HCT116 (cell line): ENCODE data around the gene S100A7A. TPM values are rescaled to one million over a fixed set of nuclear protein-coding genes. Genes with fewer than 3 reads are reported as not detected.

Experiments used
- ATAC-seq: fragments of 200-7000 bp; cut with Tn5 transposase; 2 replicates; pipeline ENCODE4 v1.9.1; 2020; ENCODE audit warnings: mild to moderate bottlenecking, moderate library complexity
- BruUV-seq: library from RNA; stranded (reverse); fragments of 400-500 nt; replicated peaks from 2 replicates; lab custom pipeline; 2021; lab: Mats Ljungman, UMichigan
- CTCF ChIA-PET: fragments of 300-600 bp; sonication (Branson Sonifier 250); formaldehyde crosslinking; loops from one replicate; lab custom pipeline; 2021; ENCODE audit warnings: antibody characterized with exemption; lab: Charles Lee
- POLR2A ChIA-PET: fragments of 300-600, 350-600 bp; sonication (Branson Sonifier 250); formaldehyde crosslinking; loops from one replicate; lab custom pipeline; 2021; ENCODE audit warnings: antibody characterized with exemption; lab: Charles Lee
- RAD21 ChIA-PET, 2 experiments: fragments of 300-600 bp; sonication (Branson Sonifier 250); formaldehyde crosslinking; loops; one replicate each; lab custom pipeline; 2023; ENCODE audit warnings: low total read pairs in 2 of 2; ENCODE audit not compliant: uncharacterized antibody in 2 of 2, unreplicated experiment in 2 of 2, low non-redundant PET in 1 of 2; lab: Charles Lee
- DNase-seq: peaks from one replicate; pipeline ENCODE4 v3.0.0-alpha.2; 2010; ENCODE audit warnings: low read depth, low spot score
- H2AFZ ChIP-seq: fragments of 200-600 bp; shearing (Covaris generic), sonication (generic); 2 replicates; pipeline ENCODE4 v1.6.1; 2017; ENCODE audit warnings: low read depth, mixed run types, mixed read lengths, antibody characterized with exemption, low read length; ENCODE audit not compliant: poor library complexity, severe bottlenecking
- H3K27ac ChIP-seq: 2 replicates; pipeline ENCODE4 v1.5.1; 2012; ENCODE audit warnings: low read depth, low read length
- H3K27me3 ChIP-seq: fragments of 200-600 bp; sonication (generic); 2 replicates; pipeline ENCODE4 v1.6.1; 2016; ENCODE audit warnings: mixed run types, low read length, mixed read lengths; ENCODE audit not compliant: insufficient read depth
- H3K36me3 ChIP-seq, 2 experiments: fragments of 200-500 bp in 1 of 2; fragments of 200-600 bp in 1 of 2; sonication (Bioruptor generic) in 1 of 2; sonication (generic) in 1 of 2; 2 replicates each; pipeline versions ENCODE4 v1.5.1 to v1.6.1; 2014 to 2016; ENCODE audit warnings: low read length in 2 of 2, inconsistent platforms in 1 of 2, mixed read lengths in 1 of 2, mixed run types in 1 of 2; ENCODE audit not compliant: insufficient read depth in 2 of 2, control insufficient read depth in 1 of 2
- H3K4me1 ChIP-seq, 2 experiments: fragments of 200-600 bp in 1 of 2; sonication (generic) in 1 of 2; 2 replicates each; pipeline versions ENCODE4 v1.5.1 to v1.6.1; 2012 to 2017; ENCODE audit warnings: low read length in 2 of 2, inconsistent platforms in 1 of 2, mild to moderate bottlenecking in 1 of 2, mixed read lengths in 1 of 2, mixed run types in 1 of 2, moderate library complexity in 1 of 2; ENCODE audit not compliant: insufficient read depth in 2 of 2, control insufficient read depth in 1 of 2
- H3K4me2 ChIP-seq: fragments of 200-600 bp; sonication (generic); 2 replicates; pipeline ENCODE4 v1.6.1; 2017; ENCODE audit warnings: mixed run types, low read length, mixed read lengths
- H3K4me3 ChIP-seq, 2 experiments: fragments of 200-600 bp in 1 of 2; sonication (generic) in 1 of 2; replicated peaks in 1 of 2; 2 replicates each; pipeline ENCODE4 v1.5.1; 2011 to 2016; ENCODE audit warnings: low read length in 2 of 2, control low read depth in 1 of 2, low read depth in 1 of 2, mild to moderate bottlenecking in 1 of 2, mixed read lengths in 1 of 2, mixed run types in 1 of 2
- H3K79me2 ChIP-seq: fragments of 200-600 bp; sonication (generic); 2 replicates; pipeline ENCODE4 v1.6.1; 2017; ENCODE audit warnings: mild to moderate bottlenecking, mixed run types, low read length, moderate library complexity, mixed read lengths; ENCODE audit not compliant: insufficient read depth
- H3K9ac ChIP-seq: fragments of 200-600 bp; sonication (generic); 2 replicates; pipeline ENCODE4 v1.6.1; 2016; ENCODE audit warnings: low read length, mixed read lengths
- H3K9me2 ChIP-seq: fragments of 200-600 bp; sonication (generic), shearing (Covaris generic); 2 replicates; pipeline ENCODE4 v1.6.1; 2017; ENCODE audit warnings: mixed run types, mild to moderate bottlenecking, moderate library complexity; ENCODE audit not compliant: insufficient read depth
- H3K9me3 ChIP-seq, 2 experiments: fragments of 200-500 bp in 1 of 2; fragments of 200-600 bp in 1 of 2; sonication (Bioruptor generic) in 1 of 2; sonication (generic) in 1 of 2; 2 replicates each; pipeline ENCODE4 v1.6.1; 2014 to 2017; ENCODE audit warnings: low read length in 2 of 2, mixed read lengths in 2 of 2, inconsistent platforms in 1 of 2, low read depth in 1 of 2, mild to moderate bottlenecking in 1 of 2, mixed run types in 1 of 2, moderate library complexity in 1 of 2; ENCODE audit not compliant: control insufficient read depth in 1 of 2, insufficient read depth in 1 of 2
- H4K20me1 ChIP-seq: fragments of 200-600 bp; sonication (generic), shearing (Covaris generic); 2 replicates; pipeline ENCODE4 v1.6.1; 2017; ENCODE audit warnings: mixed run types, mild to moderate bottlenecking, moderate library complexity; ENCODE audit not compliant: insufficient read depth
- ATF3 ChIP-seq: IDR thresholded peaks from 2 replicates; pipeline ENCODE4 v1.6.1; 2012
- CBX3 ChIP-seq: IDR thresholded peaks from 2 replicates; pipeline ENCODE4 v1.6.1; 2012; ENCODE audit warnings: low read depth
- CEBPB ChIP-seq: IDR thresholded peaks from 2 replicates; pipeline ENCODE4 v1.6.1; 2012; ENCODE audit warnings: low read depth
- CTCF ChIP-seq, 3 experiments: fragments of 200-600 bp in 1 of 3; sonication (generic) in 1 of 3; IDR thresholded peaks in 2 of 3; conservative IDR thresholded peaks in 1 of 3; 2 replicates each; pipeline ENCODE4 v1.5.1; 2012 to 2017; ENCODE audit warnings: low read depth in 2 of 3, low read length in 2 of 3, antibody characterized with exemption in 1 of 3, borderline replicate concordance in 1 of 3, control low read depth in 1 of 3, mild to moderate bottlenecking in 1 of 3, mixed read lengths in 1 of 3, mixed run types in 1 of 3, moderate library complexity in 1 of 3; ENCODE audit not compliant: insufficient read depth in 1 of 3
- ELF1 ChIP-seq: IDR thresholded peaks from 2 replicates; pipeline ENCODE4 v1.6.1; 2012; ENCODE audit warnings: low read depth, borderline replicate concordance
- EZH2phosphoT487 ChIP-seq: fragments of 200-600 bp; IDR thresholded peaks from 2 replicates; pipeline ENCODE4 v1.6.1; 2018; ENCODE audit warnings: antibody characterized with exemption, borderline replicate concordance
- FOSL1 ChIP-seq: IDR thresholded peaks from 2 replicates; pipeline ENCODE4 v1.6.1; 2012; ENCODE audit warnings: low read depth
- JUND ChIP-seq: IDR thresholded peaks from 2 replicates; pipeline ENCODE4 v1.6.1; 2012
- POLR2AphosphoS5 ChIP-seq: IDR thresholded peaks from 2 replicates; pipeline ENCODE4 v1.6.1; 2011; ENCODE audit warnings: mild to moderate bottlenecking, low read depth, low read length, moderate library complexity
- RAD21 ChIP-seq: IDR thresholded peaks from 2 replicates; pipeline ENCODE4 v1.6.1; 2012; ENCODE audit warnings: low read depth, mild to moderate bottlenecking
- REST ChIP-seq: IDR thresholded peaks from 2 replicates; pipeline ENCODE4 v1.6.1; 2012; ENCODE audit warnings: low read depth
- SIN3A ChIP-seq: IDR thresholded peaks from 2 replicates; pipeline ENCODE4 v1.6.1; 2012; ENCODE audit warnings: low read depth
- SP1 ChIP-seq: IDR thresholded peaks from 2 replicates; pipeline ENCODE4 v1.6.1; 2012; ENCODE audit warnings: low read depth
- SRF ChIP-seq: IDR thresholded peaks from 2 replicates; pipeline ENCODE4 v1.6.1; 2012; ENCODE audit warnings: low read depth
- TCF7L2 ChIP-seq: IDR thresholded peaks from 2 replicates; pipeline ENCODE4 v1.7.0; 2011; ENCODE audit warnings: borderline replicate concordance, inconsistent platforms; ENCODE audit not compliant: insufficient read depth, insufficient read length; ENCODE audit errors: extremely low read depth
- YY1 ChIP-seq: IDR thresholded peaks from 2 replicates; pipeline ENCODE4 v1.6.1; 2011; ENCODE audit warnings: low read length, low read depth, moderate library complexity, mild to moderate bottlenecking; ENCODE audit not compliant: insufficient replicate concordance; ENCODE audit errors: extremely low read depth
- ZBTB33 ChIP-seq: IDR thresholded peaks from 2 replicates; pipeline ENCODE4 v1.6.1; 2011; ENCODE audit warnings: mild to moderate bottlenecking, low read length, moderate library complexity; ENCODE audit not compliant: insufficient replicate concordance; ENCODE audit errors: extremely low read depth
- ZFX ChIP-seq: fragments of 450-650 bp; IDR thresholded peaks from 2 replicates; pipeline ENCODE4 v1.6.1; 2017
- ZNF274 ChIP-seq: fragments of 200-500 bp; sonication (Bioruptor generic); IDR thresholded peaks from 2 replicates; pipeline ENCODE4 v1.6.1; 2014; ENCODE audit warnings: mild to moderate bottlenecking, low read depth, low read length, inconsistent platforms
- intact Hi-C: fragments of 100-400 bp; cut with micrococcal nuclease; formaldehyde crosslinking; loops from 2 replicates; pipeline ENCODE4 v1.10.0; 2022
- total RNA-seq: library from RNA; stranded (reverse); gene quantifications from one replicate; pipeline ENCODE4 v1.2.1, GENCODE V29; 2021; ENCODE audit not compliant: unreplicated experiment

S100A7A gene
- total RNA-seq, 1 experiment from 2014 or later = not detected

GRCh38 chr1:153465811-153466636, 49.7 kb downstream of the S100A7A start:
- H3K27me3 ChIP-seq = peaks cover 29% of the 10 kb centered on the region
- H3K4me2 ChIP-seq = no peak overlapping the region
- H3K36me3 ChIP-seq = no peaks in the 10 kb centered on the region
- no peaks in the 10 kb centered on the region for H3K9me2 ChIP-seq
- no peak overlapping the region for H3K9ac ChIP-seq
- H3K27ac ChIP-seq = no peak overlapping the region
- DNase-seq = peak; percentile 32
- ChIA-PET CTCF (interaction anchor here (0.6 to 1.1 kb wide), 3 partner anchors 26 to 108 kb away, joined by 3 to 4 read pairs (median 3); partner anchors contain the start of gene S100A9), RAD21 (no interaction called here), POLR2A (no interaction called here)
- H3K4me3 ChIP-seq = no peak overlapping the region
- H3K4me1 ChIP-seq = peaks cover 0 to 3% of the 10 kb centered on the region in 2 experiments; a peak in 1 of 4 replicates
- intact Hi-C loops = loop anchor here (1.0 kb wide), 1 partner anchor 29 kb away; no protein-coding TSS in a partner anchor
- no TSS peak for BruUV-seq
- no peaks in the 10 kb centered on the region for H4K20me1 ChIP-seq
- ATAC-seq = peak; percentile 95
- H3K79me2 ChIP-seq = no peaks in the 10 kb centered on the region
- H3K9me3 ChIP-seq = no peaks in the 10 kb centered on the region; a peak in 1 of 4 replicates
- H2AFZ ChIP-seq = peak overlapping the region; percentile 80
- no peak for TF ChIP-seq FOSL1
- TF ChIP-seq JUND = no peak
- no peak for TF ChIP-seq SIN3A
- peak; percentile 67 for TF ChIP-seq RAD21
- no peak for TF ChIP-seq REST
- no peak for TF ChIP-seq ZBTB33
- no peak for TF ChIP-seq CEBPB
- no peak for TF ChIP-seq ATF3
- TF ChIP-seq TCF7L2 = no peak
- TF ChIP-seq CTCF (IDR thresholded peaks at IDR 0.05 in 2 of 3, conservative IDR thresholded peaks at IDR 0.05 in 1 of 3; ENCODE audit: borderline replicate concordance in 1 of 3, insufficient read depth in 1 of 3, low read depth in 2 of 3, low read length in 2 of 3) = peak; percentile 75 to 97 (median 91)
- no peak for TF ChIP-seq EZH2phosphoT487
- TF ChIP-seq ZNF274 = no peak
- TF ChIP-seq POLR2AphosphoS5 = no peak
- no peak for TF ChIP-seq ZFX
- peak; percentile 93 for TF ChIP-seq CBX3
- TF ChIP-seq YY1 = no peak
- TF ChIP-seq ELF1 = no peak
- TF ChIP-seq SRF = no peak
- no peak for TF ChIP-seq SP1
